DMS153 (cell line): Measurements from ENCODE around the gene ERICH4.
"Not testable (repeated sequence)": the region's sequence is repeated elsewhere in the genome, so short reads cannot be mapped to it uniquely, and the experiment has no call there.

Experiments
- DNase-seq: peaks from one replicate; lab custom pipeline; 2025; lab: John Stamatoyannopoulos, UW

ERICH4 gene

GRCh38 chr19:41478875-41479756 is 36.2 kb downstream of the ERICH4 start:
- no peak for DNase-seq

GRCh38 chr19:41479757-41480191 is 36.8 kb downstream of the ERICH4 start:
- DNase-seq = no peak

- no peak for DNase-seq
Measured at GRCh38 chr19:41480336-41480735, 37.4 kb downstream of the ERICH4 start.

GRCh38 chr19:41484822-41485221 is 41.9 kb downstream of the ERICH4 start:
- DNase-seq = no peak

GRCh38 chr19:41486953-41487352 is 44.0 kb downstream of the ERICH4 start:
- DNase-seq = not testable (repeated sequence)

GRCh38 chr19:41492843-41493242 is 49.9 kb downstream of the ERICH4 start:
- DNase-seq = no peak
